GM15510 (cell line): ENCODE results near the gene SCFD2.

ENCODE experiments used
- POLR2A ChIP-seq: IDR thresholded peaks from 3 replicates; pipeline ENCODE4 v1.6.1; 2011; ENCODE audit warnings: borderline replicate concordance; ENCODE audit not compliant: insufficient read length; ENCODE audit errors: extremely low read depth

SCFD2 gene

DNA sequence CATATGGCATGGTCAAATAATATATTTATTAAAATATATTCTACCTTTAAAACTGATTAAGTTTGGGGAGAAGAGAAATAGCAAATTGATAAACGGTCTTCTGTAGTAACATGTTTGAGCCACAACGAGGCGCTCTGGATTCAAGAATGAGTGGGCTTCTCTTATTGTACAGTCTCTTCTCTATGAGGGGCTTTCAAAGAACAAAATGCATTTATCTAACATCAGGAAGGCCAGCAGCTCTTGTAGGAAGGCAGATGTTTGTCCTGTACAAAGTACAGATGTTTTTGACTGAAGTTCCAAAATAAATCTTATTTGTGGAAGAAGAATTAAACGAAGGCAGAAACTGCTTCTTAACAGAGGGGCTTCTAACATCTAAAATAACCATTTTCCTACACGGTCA, 350.2 kb downstream of the SCFD2 start:
- TF ChIP-seq POLR2A, result no peak

DNA sequence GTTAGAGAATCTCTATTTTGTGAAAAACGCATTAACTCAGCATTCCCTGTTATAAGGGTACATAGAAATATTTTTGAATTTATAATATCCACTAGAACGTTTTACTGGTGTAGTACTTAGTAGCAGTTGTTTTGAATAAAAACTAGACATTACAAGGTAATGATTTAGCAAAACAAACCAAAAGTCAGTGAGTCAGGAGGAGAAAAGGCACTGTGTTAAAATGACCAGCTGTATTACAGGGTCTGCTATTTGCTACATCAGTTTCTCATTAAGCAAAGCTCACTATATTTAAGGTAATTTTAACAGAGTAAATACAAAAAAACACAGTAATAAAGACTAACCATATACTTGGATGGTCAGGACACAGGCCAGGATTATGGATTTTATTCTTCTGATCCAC, 351.0 kb downstream of the SCFD2 start:
- TF ChIP-seq POLR2A, result no peak

DNA sequence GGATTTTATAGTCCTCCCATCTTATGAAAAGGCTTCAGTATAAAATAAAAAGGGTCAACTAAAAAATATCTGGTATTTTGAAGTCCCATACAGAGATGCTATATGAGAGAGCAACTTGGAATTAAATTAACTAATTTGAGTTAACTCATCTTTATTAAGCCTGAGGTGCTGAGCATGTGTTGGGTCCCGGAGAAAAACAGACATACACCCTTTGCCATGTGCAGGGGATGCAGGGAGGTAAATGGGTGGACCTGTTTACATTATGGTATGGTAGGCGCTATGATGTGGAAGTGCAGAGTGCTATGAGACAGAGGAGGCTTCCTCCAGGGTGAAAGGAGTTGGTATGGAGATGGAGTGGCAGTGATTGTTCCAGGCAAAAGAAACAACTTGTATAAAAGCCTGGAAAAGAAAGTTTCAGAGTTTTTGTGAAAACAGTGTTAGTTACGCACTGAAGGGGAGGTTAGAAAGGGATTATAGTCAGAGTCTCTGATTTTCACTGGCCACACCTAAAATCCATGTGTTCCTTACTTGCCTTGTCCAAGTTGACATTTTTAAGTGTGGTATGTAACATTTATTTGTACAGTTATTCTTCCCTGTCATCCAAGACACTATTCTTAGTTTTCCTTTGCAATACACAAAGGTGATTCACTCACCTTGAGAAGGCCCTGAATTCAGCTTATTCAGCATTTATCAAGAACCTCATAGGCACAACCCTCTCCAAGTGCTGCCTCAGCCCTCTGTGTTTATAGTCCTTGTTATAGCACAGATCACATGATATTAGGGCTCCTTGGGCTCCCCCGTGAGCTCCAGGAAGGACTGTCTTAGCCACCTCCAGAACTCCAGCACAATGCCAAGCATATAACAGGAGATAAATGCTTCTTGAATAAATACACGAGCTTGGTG, 351.7 kb downstream of the SCFD2 start:
- no peak for TF ChIP-seq POLR2A

DNA sequence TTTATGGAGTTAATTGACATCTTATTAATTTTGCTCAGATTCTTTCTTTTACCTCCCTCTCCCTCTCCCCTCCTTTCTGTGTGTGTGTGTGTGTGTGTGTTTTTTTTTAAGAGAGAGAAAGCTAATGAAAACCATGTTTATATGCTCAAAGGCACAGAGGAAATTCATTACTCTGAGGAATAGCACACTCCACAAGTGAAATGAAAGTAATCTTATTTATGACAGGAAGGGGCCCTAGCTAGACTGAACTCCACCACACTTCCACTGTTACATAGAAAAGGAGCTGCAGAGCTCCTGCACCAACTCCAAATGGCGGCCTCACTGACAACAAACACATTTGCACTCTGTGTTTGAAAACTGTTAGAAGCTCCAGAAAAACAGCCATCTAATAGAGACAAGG, 353.1 kb downstream of the SCFD2 start:
- TF ChIP-seq POLR2A, result no peak

DNA sequence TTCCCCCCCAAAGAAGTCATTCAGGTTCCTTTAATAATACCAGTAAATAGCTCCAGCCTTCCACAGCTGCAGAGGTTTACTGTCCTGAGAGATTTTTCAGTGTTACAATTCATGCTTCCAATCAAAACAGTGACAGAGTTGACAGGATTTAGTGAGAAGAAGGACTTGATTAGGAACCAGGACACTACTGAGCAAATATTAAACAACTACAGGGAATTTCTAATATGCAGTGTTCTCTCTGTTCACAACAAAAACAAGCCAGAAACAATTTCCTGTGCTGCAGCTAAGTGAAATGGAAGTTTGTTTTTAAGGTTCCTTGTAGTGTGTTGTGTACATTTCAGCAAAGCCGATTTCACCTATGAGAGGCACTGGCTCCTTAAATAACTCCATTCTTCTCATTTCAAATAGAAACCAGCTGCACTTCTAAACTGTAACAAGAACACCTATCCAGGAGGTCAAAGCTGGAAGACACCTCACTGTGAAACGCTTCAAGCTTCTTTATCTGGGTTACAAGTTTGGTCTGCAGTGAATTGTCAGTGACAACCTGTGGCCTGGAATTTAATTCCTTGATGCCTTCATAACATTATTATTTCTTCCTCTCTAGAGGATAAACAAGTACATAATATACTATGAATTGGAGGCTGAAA, 354.5 kb downstream of the SCFD2 start:
- TF ChIP-seq POLR2A, result no peak

DNA sequence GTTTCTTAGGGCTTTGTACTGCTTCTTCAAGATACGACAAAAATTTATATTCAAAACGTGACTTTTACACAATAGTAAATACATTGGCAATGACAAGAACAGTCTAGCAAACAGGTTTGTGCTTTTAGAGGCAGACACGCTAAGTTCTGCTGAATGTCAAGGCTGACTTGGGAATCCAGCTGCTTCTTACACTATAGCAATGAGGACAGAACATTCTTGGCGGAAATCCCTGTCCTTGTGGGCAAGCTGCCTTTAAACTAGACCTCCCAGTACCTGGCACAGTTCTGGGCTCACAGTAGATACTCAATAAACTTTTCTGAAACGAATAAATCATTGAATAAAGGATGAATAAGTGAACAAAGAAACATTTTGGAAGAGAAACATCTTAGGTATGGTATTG, 355.5 kb downstream of the SCFD2 start:
- TF ChIP-seq POLR2A, result no peak

DNA sequence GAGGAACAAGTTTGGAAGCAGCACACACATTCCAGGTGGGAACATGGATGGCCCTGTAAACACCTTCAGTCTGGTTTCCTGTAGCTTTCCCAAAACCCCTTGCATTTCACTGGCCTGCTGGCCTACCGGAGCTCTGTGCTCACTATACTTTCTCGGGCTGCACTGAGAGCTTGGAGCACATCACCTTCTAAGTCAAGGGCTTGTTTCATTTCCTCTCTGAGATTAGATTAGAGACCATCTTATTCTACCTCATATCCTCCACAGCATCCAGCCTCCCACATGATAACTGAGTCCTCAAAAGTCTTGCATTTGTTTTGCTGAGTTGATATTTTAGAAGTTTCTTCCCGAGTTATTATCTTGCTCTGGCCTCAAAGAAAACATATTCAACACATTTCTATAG, 356.0 kb downstream of the SCFD2 start:
- TF ChIP-seq POLR2A, result no peak

DNA sequence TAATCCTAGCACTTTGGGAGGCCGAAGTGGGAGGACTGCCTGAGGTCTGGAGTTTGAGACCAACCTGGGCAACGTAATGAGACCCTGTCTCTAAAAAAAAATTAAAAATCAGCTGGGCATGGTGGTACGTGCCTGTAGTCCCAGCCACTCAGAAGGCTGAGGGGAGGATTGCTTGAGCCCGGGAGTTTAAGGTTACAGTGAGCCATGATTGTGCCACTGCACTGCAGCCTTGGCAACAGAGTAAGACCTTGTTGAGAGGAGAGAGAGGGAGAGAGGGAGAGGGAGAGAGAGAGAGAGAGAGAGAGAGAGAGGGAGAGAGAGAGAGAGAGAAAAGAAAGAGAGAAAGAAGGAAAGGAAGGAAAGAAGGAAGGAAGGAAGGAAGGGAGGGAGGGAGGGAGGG, 358.8 kb downstream of the SCFD2 start:
- no peak for TF ChIP-seq POLR2A

DNA sequence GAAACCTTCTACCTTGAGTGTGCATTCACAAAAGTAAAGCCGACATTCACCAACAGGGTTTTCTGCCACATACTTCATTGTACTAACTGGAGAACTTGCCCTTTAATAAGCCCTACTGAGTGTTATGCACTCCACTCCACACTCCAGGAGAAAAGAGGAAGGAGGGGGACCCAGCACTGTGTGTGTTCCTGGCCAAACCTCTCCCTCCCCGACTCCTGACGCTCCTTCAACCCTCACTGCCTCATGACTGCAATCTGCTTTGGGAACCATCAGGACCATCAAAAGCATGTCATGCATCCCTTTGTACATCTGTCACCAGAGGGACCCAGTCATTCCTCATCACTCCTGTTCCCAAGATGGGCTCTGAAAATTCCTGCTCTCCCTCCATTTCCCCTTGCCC, 360.1 kb downstream of the SCFD2 start:
- no peak for TF ChIP-seq POLR2A

DNA sequence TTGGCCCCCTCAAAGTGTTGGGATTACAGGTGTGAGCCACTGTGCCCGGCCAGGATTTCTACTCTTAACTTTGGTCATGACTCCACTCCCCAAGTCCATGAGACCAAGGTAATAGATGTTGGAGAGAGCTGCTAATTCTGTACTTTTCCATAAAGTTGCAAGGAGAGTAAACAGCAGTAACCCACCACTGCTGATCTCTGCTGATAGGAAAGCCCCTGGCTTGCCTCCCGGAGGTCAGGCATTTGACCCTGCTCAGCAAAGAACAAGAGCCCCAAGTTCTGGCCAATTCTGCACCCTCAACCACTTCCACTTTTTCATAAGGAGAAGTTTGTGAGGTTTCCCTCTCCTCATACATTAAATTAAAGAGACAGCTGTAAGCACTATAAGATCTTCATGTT, 360.7 kb downstream of the SCFD2 start:
- no peak for TF ChIP-seq POLR2A

DNA sequence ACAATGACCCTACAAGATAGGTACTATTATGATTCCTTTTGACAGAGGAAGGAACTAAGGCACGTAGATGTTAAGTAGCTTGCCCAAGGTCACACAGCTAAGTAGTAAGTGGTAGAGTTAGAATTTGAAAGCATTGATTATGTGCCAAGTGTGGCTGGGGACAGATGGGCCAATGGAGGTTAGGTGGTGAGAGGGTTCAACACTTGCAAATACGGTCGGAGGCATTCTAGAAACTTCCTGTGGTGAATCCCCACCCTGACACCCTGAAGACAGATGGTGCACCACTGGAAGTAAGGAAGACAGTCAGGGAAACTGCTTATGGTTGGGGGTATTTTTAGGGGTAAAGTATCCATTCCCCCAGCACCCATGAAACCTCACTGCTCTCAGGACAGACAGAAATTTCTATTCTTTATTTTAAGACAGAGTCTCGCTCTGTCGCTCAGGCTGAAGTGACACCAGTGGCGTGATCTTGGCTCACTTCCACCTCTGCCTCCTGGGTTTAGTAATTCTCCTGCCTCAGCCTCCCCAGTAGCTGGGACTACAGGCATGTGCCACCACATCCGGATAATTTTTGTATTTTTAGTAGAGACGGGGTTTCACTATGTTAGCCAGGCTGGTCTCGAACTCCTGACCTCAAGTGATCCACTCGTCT, 361.2 kb downstream of the SCFD2 start:
- TF ChIP-seq POLR2A, result no peak

DNA sequence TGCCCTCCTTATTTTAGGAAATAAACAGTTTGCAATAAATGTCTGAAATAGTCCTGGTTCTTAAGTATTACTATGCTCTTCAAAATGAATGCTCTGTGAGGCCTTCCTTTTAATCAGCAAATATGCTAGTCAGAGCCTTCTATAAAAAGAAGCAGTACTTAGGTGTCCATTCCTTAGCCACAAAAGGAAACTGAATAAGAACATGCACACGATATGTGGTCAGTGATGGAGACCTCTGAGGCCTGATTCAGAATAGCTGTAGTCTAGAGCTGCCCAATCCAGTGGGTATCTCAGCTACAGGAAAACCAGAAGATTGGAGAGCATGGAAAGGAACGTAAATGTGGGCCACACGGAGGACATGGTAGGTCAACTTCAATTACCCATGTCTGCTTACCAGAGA, 361.9 kb downstream of the SCFD2 start:
- TF ChIP-seq POLR2A, result no peak

DNA sequence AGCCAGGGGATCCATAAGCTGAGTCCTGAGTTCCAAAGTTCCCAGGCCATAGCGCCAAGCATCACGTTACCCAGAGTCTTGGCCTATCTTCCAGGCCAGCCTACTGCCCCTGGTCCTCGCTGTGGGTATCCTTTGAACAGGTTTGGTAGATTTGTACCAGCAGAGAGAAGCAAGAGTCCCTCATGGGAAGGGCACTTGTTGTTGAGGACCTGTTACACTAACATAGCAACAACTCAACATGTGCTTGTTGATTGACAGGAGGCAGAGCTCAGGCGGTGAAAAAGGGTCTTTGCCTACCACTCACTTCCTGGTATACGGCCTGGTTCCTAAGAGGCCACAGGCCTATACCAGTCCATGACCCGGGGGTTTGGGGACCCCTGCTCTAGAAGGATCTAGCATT, 365.3 kb downstream of the SCFD2 start:
- no peak for TF ChIP-seq POLR2A

DNA sequence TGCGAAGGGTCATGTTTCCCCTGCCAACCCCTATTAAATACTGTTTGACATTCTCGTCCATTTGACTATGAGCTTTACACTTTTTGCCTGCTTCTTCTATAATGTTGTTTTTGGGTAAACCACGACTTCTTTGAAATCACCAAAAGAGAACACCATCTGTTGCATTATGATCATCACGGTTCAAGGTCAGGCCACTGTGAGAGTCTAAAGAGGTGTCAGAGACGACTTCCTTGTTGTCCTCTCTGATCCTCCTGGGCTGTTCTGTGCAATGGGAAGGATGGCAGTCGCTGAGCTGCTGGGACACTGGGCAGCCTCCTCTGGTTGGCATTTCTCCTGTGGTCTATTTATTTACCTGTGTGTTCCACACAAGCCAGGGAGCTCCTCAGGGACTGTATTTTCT, 366.2 kb downstream of the SCFD2 start:
- no peak for TF ChIP-seq POLR2A

DNA sequence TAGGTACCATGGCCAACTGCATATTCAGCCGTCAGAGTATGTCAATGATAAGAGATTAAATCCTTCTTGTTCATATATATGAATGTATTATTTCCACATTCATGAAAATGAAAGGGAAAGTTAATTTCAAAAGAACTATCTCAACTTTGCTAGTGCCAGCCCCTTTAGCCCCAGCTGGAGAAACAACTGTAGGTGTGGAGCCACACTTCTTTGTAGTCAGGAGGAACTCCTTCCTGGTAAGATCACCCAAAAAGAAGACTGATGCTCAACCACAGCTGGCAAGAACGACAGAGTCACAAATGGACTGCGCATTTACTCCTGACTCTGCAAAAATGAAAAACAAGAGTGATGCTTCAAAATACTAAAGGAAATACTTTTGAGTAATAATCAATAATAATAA, 367.4 kb downstream of the SCFD2 start:
- no peak for TF ChIP-seq POLR2A

DNA sequence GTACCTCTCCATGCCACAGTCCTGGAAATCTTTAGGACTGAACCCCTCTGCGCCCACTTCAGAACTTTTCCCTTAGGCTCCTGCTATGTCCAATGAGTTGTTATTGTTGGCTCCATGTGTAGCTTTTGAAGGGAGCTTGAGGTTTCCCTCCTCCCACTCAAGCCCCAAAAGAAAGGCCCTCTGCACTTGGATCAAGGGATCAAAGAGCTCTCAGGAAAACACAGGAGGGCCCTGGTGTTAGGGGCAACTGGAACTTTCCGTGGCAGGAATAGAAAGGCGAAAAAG, 368.8 kb downstream of the SCFD2 start:
- no peak for TF ChIP-seq POLR2A
